ENCODE measurements around the gene TMEM150B.

TMEM150B gene

DNA sequence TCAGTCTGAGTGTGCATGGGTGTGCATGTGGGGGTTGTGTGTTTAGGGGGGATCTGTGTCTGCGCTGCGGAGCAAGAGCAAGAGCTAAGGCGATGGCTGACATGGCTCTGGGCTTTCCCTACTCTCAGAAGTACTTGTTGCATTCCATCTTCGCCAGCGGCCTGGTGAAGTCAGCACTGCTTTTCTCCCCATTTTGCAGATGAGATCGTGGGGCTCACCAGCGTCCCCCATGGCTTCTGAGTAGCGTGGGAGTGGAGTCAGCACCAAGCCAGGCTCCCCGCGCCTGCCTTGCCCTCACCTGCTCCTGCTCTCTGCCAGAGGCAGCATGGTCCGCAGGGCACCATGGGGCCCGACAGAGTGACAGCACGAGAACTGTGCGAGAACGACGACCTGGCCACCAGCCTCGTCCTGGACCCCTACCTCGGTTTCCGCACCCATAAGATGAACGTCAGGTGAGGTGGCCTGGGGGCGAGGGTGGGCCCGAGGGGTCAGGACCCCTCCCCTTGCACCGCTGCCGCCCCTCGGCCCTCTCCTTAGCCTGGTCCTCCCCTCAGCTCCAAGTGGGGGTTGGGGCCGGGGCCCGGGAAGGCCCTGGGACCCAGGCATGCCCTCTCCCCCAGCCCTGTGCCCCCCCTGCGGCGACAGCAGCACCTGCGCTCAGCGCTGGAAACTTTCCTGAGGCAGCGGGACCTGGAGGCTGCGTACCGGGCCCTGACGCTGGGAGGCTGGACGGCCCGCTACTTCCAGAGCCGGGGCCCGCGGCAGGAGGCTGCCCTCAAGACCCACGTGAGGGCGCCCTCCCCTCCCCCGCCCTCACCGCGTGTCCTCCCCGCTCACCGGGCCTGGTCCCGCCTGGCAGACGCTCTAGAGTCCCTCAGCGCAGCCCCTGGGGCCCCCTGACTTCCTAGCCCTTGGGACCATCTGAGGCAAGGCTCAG, 16.7 kb upstream of the TMEM150B start:
- DNase-seq = peak; percentile 30
- WGBS = 92% methylated on average over 48 of the region's 50 CpGs
- H3K18ac ChIP-seq (ENCODE audit: low read depth in 1 of 2, low read length in 2 of 2) = no peak overlapping the region

DNA sequence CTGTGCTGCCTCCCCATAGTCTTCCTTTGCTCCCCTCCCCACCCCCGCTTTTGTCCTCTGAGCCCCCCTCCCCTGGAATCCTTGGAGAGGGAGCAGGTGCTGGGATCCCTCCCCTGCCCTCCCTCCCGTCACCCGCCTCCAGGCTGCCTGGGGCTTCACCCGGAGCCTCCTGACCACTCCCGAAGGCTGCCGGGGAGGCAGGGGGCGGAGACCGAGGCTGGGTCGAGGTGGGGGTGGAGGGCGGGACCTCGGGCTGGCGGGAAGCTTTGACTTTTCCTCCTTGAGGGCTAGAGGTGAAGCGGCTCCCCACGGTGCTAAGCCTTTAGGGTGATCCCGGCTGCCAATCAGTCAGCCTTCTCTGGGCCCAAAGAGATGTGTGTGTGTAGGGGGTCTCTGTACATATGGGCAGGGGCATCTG, 16.0 kb upstream of the TMEM150B start:
- Histone ChIP-seq H2AK5ac (ENCODE audit: low read length, severe bottlenecking) (no peak overlapping the region), H3K9me3 (ENCODE audit: control insufficient read depth, low read length) (no peaks in the 10 kb centered on the region), H3K27ac (ENCODE audit: low read length, poor library complexity, severe bottlenecking) (no peak overlapping the region), H4K8ac (ENCODE audit: low read length) (no peak overlapping the region), H3K23ac (ENCODE audit: low read length in 2 of 2) (no peak overlapping the region), H3K79me1 (replicated peaks; ENCODE audit: low read length, poor library complexity, severe bottlenecking) (peaks cover 14% of the 10 kb centered on the region), H3K4me3 (ENCODE audit: insufficient read depth in 1 of 2, low read depth in 1 of 2, low read length in 2 of 2) (peak overlapping the region in 1 of 2 experiments; percentile 93), H3K9ac (ENCODE audit: low read length) (peak overlapping the region; percentile 93), H2BK120ac (ENCODE audit: low read depth, low read length) (no peak overlapping the region), H3K4ac (ENCODE audit: low read depth in 1 of 2, low read length in 2 of 2) (no peak overlapping the region), H2AFZ (ENCODE audit: low read depth, low read length) (no peak overlapping the region), H2BK5ac (ENCODE audit: low read depth, low read length, poor library complexity, severe bottlenecking) (no peak overlapping the region), H3K18ac (ENCODE audit: low read depth in 1 of 2, low read length in 2 of 2) (no peak overlapping the region), H3K27me3 (ENCODE audit: control insufficient read depth in 1 of 2, insufficient read depth in 1 of 2, low read length in 2 of 2) (peaks cover 0 to 9% of the 10 kb centered on the region in 2 experiments), H3K4me1 (ENCODE audit: control insufficient read depth, insufficient read depth, low read depth, low read length) (peaks cover 47% of the 10 kb centered on the region), H3K14ac (ENCODE audit: low read length in 2 of 2) (no peak overlapping the region), H4K91ac (ENCODE audit: low read length) (no peak overlapping the region), H3K4me2 (ENCODE audit: low read length, poor library complexity, severe bottlenecking) (peak overlapping the region; percentile 98), H2BK15ac (ENCODE audit: low read depth, poor library complexity, severe bottlenecking) (no peak overlapping the region), H3K36me3 (ENCODE audit: control insufficient read depth in 1 of 2, insufficient read depth in 2 of 2, low read depth in 1 of 2, low read length in 2 of 2) (peaks cover 16 to 45% of the 10 kb centered on the region in 2 experiments), H2BK12ac (ENCODE audit: low read length in 2 of 2) (no peak overlapping the region)
- DNase-seq = peak; percentile 65
- WGBS = 6% methylated on average over 13 of the region's 15 CpGs

More for the DNA sequence above, 16.7 kb upstream of the TMEM150B start:
- Histone ChIP-seq H2BK12ac (ENCODE audit: low read length in 2 of 2) (no peak overlapping the region), H3K36me3 (ENCODE audit: control insufficient read depth in 1 of 2, insufficient read depth in 2 of 2, low read depth in 1 of 2, low read length in 2 of 2) (peaks cover 16 to 52% of the 10 kb centered on the region in 2 experiments), H3K27ac (ENCODE audit: low read length, poor library complexity, severe bottlenecking) (no peak overlapping the region), H3K4me2 (ENCODE audit: low read length, poor library complexity, severe bottlenecking) (peak overlapping the region; percentile 36), H3K9ac (ENCODE audit: low read length) (no peak overlapping the region), H2BK15ac (ENCODE audit: low read depth, poor library complexity, severe bottlenecking) (peak overlapping the region; percentile 41), H2AFZ (ENCODE audit: low read depth, low read length) (no peak overlapping the region), H3K9me3 (ENCODE audit: control insufficient read depth, low read length) (no peaks in the 10 kb centered on the region), H4K8ac (ENCODE audit: low read length) (no peak overlapping the region), H3K79me1 (replicated peaks; ENCODE audit: low read length, poor library complexity, severe bottlenecking) (peaks cover 14% of the 10 kb centered on the region), H2BK120ac (ENCODE audit: low read depth, low read length) (no peak overlapping the region), H3K4me1 (ENCODE audit: control insufficient read depth, insufficient read depth, low read depth, low read length) (peaks cover 47% of the 10 kb centered on the region), H2BK5ac (ENCODE audit: low read depth, low read length, poor library complexity, severe bottlenecking) (no peak overlapping the region), H3K4ac (ENCODE audit: low read depth in 1 of 2, low read length in 2 of 2) (no peak overlapping the region), H4K91ac (ENCODE audit: low read length) (peak overlapping the region; percentile 58), H3K23ac (ENCODE audit: low read length in 2 of 2) (no peak overlapping the region), H3K14ac (ENCODE audit: low read length in 2 of 2) (no peak overlapping the region), H3K27me3 (ENCODE audit: control insufficient read depth in 1 of 2, insufficient read depth in 1 of 2, low read length in 2 of 2) (peaks cover 0 to 5% of the 10 kb centered on the region in 2 experiments), H3K4me3 (ENCODE audit: insufficient read depth in 1 of 2, low read depth in 1 of 2, low read length in 2 of 2) (peak overlapping the region in 1 of 2 experiments; percentile 68), H2AK5ac (ENCODE audit: low read length, severe bottlenecking) (no peak overlapping the region)

DNA sequence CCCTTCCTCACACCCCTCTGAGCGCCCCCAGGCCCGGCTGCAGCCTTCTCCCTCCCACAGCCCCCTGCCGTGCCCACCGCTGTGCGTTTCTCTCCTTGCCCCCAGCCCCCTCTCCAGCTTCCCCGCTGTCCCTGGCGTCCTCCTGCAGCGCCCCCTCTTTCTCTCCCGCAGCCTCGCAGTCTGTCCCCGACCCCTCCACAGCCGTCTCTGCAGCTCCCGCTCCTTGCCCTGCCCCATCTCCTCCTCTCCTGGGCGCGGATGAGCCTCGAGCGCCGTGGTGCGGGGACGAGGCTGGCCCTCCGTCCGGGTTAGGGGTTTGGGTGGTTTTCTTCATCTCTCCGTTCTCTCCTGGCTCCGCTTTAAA, 15.6 kb upstream of the TMEM150B start:
- peak overlapping the region; percentile 93 for H3K9ac ChIP-seq (ENCODE audit: low read length)
- no peak overlapping the region for H3K27ac ChIP-seq (ENCODE audit: low read length, poor library complexity, severe bottlenecking)
- no peak overlapping the region for H2BK12ac ChIP-seq (ENCODE audit: low read length in 2 of 2)
- peak overlapping the region in 1 of 2 experiments; percentile 67 for H3K23ac ChIP-seq (ENCODE audit: low read length in 2 of 2)
- peak overlapping the region; percentile 3 to 91 for H3K18ac ChIP-seq (ENCODE audit: low read depth in 1 of 2, low read length in 2 of 2)
- H3K4me2 ChIP-seq (ENCODE audit: low read length, poor library complexity, severe bottlenecking) = peak overlapping the region; percentile 98
- H2BK15ac ChIP-seq (ENCODE audit: low read depth, poor library complexity, severe bottlenecking) = peak overlapping the region; percentile 64
- whole genome bisulfite sequencing = 5% methylated on average over 12 of the region's 24 CpGs
- peak overlapping the region; percentile 46 to 98 for H3K4ac ChIP-seq (ENCODE audit: low read depth in 1 of 2, low read length in 2 of 2)
- peaks cover 16 to 41% of the 10 kb centered on the region in 2 experiments for H3K36me3 ChIP-seq (ENCODE audit: control insufficient read depth in 1 of 2, insufficient read depth in 2 of 2, low read depth in 1 of 2, low read length in 2 of 2)
- H3K79me1 ChIP-seq (replicated peaks; ENCODE audit: low read length, poor library complexity, severe bottlenecking) = peaks cover 14% of the 10 kb centered on the region
- H3K4me3 ChIP-seq (ENCODE audit: insufficient read depth in 1 of 2, low read depth in 1 of 2, low read length in 2 of 2) = peak overlapping the region; percentile 69 to 93
- peaks cover 44% of the 10 kb centered on the region for H3K4me1 ChIP-seq (ENCODE audit: control insufficient read depth, insufficient read depth, low read depth, low read length)
- no peak overlapping the region for H2BK120ac ChIP-seq (ENCODE audit: low read depth, low read length)
- no peaks in the 10 kb centered on the region for H3K9me3 ChIP-seq (ENCODE audit: control insufficient read depth, low read length)
- H3K27me3 ChIP-seq (ENCODE audit: control insufficient read depth in 1 of 2, insufficient read depth in 1 of 2, low read length in 2 of 2) = peaks cover 0 to 9% of the 10 kb centered on the region in 2 experiments
- H3K14ac ChIP-seq (ENCODE audit: low read length in 2 of 2) = peak overlapping the region in 1 of 2 experiments; percentile 75
- no peak overlapping the region for H2BK5ac ChIP-seq (ENCODE audit: low read depth, low read length, poor library complexity, severe bottlenecking)
- peak; percentile 27 for DNase-seq
- no peak overlapping the region for H2AFZ ChIP-seq (ENCODE audit: low read depth, low read length)
- H2AK5ac ChIP-seq (ENCODE audit: low read length, severe bottlenecking) = no peak overlapping the region
- no peak overlapping the region for H4K8ac ChIP-seq (ENCODE audit: low read length)
- H4K91ac ChIP-seq (ENCODE audit: low read length) = peak overlapping the region; percentile 45
